HepG2 (cell line): ENCODE measurements around the gene ELN. TPM values are rescaled to one million over a fixed set of nuclear protein-coding genes. Genes with fewer than 3 reads are reported as not detected.

Source experiments
- ATAC-seq: fragments of 200-7000 bp; cut with Tn5 transposase; 3 replicates; pipeline ENCODE4 v1.9.1; 2020; ENCODE audit warnings: mild to moderate bottlenecking, moderate library complexity
- BruUV-seq: library from RNA; stranded (reverse); fragments of 400-500 nt; replicated peaks from 2 replicates; lab custom pipeline; 2021; lab: Mats Ljungman, UMichigan
- CTCF ChIA-PET: fragments of 300-600 bp; formaldehyde crosslinking; extraction: SDS; loops from one replicate; lab custom pipeline; 2021; ENCODE audit warnings: low total read pairs, inconsistent platforms, low intra/inter-chr PET ratio; lab: Yijun Ruan, JAX
- POLR2A ChIA-PET: fragments of 350-600 bp; sonication (Branson Sonifier 250); formaldehyde crosslinking; loops from one replicate; lab custom pipeline; 2020; ENCODE audit warnings: antibody characterized with exemption, inconsistent platforms; lab: Yijun Ruan, JAX
- DNase-seq: peaks from one replicate; pipeline ENCODE4 v3.0.0-alpha.2; 2015; ENCODE audit warnings: low spot score
- FAIRE-seq: peaks from 3 replicates; lab custom pipeline; 2011; peaks lifted over from hg19 to GRCh38; lab: Jason Lieb, UNC
- H2AFZ ChIP-seq: one replicate; pipeline ENCODE4 v1.6.1; 2011; ENCODE audit warnings: low read length, inconsistent platforms
- H3K27ac ChIP-seq: fragments of 300-600 bp; 3 replicates; pipeline ENCODE4 v1.8.0; 2011; ENCODE audit warnings: mixed run types, mild to moderate bottlenecking, mixed read lengths, low read length, inconsistent platforms; ENCODE audit not compliant: insufficient read depth; ENCODE audit errors: extremely low read length
- H3K27me3 ChIP-seq, 2 experiments: fragments of 200-600 bp in 1 of 2; 2 replicates in 1 of 2; 3 replicates in 1 of 2; pipeline versions ENCODE4 v1.6.0 to v1.8.0; 2011; ENCODE audit warnings: low read length in 2 of 2, mild to moderate bottlenecking in 2 of 2, moderate library complexity in 2 of 2, inconsistent platforms in 1 of 2; ENCODE audit not compliant: insufficient read depth in 2 of 2, control insufficient read depth in 1 of 2
- H3K36me3 ChIP-seq, 2 experiments: fragments of 200-600 bp in 1 of 2; replicated peaks in 1 of 2; 2 replicates in 1 of 2; 3 replicates in 1 of 2; pipeline versions ENCODE4 v1.5.1 to v1.8.0; 2011; ENCODE audit warnings: low read length in 2 of 2, inconsistent platforms in 1 of 2; ENCODE audit not compliant: insufficient read depth in 2 of 2, control insufficient read depth in 1 of 2
- H3K4me1 ChIP-seq: 2 replicates; pipeline ENCODE4 v1.5.1; 2012; ENCODE audit warnings: low read length, inconsistent platforms; ENCODE audit not compliant: insufficient read depth
- H3K4me2 ChIP-seq: 2 replicates; pipeline ENCODE4 v1.6.0; 2011; ENCODE audit warnings: low read depth, low read length, inconsistent platforms
- H3K4me3 ChIP-seq, 3 experiments: fragments of 200-600 bp in 1 of 3; sonication (generic), shearing (Covaris generic) in 1 of 3; replicated peaks in 1 of 3; 2 replicates each; pipeline ENCODE4 v1.5.1; 2011 to 2016; ENCODE audit warnings: low read length in 3 of 3, inconsistent platforms in 2 of 3, low read depth in 2 of 3, mild to moderate bottlenecking in 2 of 3, control low read depth in 1 of 3, mixed read lengths in 1 of 3; ENCODE audit not compliant: insufficient read depth in 1 of 3
- H3K79me2 ChIP-seq: one replicate; pipeline ENCODE4 v1.6.1; 2011; ENCODE audit warnings: low read length, inconsistent platforms; ENCODE audit not compliant: insufficient read depth
- H3K9ac ChIP-seq: 2 replicates; pipeline ENCODE4 v1.6.0; 2011; ENCODE audit warnings: mild to moderate bottlenecking, low read depth, low read length, inconsistent platforms; ENCODE audit not compliant: insufficient read depth
- H3K9me3 ChIP-seq: 2 replicates; pipeline ENCODE4 v1.5.1; 2012; ENCODE audit warnings: mild to moderate bottlenecking, low read length
- H4K20me1 ChIP-seq: 2 replicates; pipeline ENCODE4 v1.6.0; 2011; ENCODE audit warnings: inconsistent platforms, mild to moderate bottlenecking, low read length, moderate library complexity; ENCODE audit not compliant: insufficient read depth
- ATRX ChIP-seq: sonication (generic); formaldehyde crosslinking; IDR thresholded peaks from 2 replicates; pipeline ENCODE4 v1.4.0; 2020; ENCODE audit warnings: missing genetic modification reagents, borderline replicate concordance
- MIER3 ChIP-seq: IDR thresholded peaks from 2 replicates; pipeline ENCODE4 v1.6.1; 2016; ENCODE audit warnings: missing compliant biosample characterization, borderline replicate concordance
- ZFP36L2 ChIP-seq: sonication (generic); formaldehyde crosslinking; IDR thresholded peaks from 2 replicates; pipeline ENCODE4 v1.4.0; 2020; ENCODE audit warnings: missing genetic modification reagents
- ZNF841 ChIP-seq: sonication (generic); formaldehyde crosslinking; IDR thresholded peaks from 2 replicates; pipeline ENCODE4 v1.8.1; 2023; ENCODE audit warnings: missing genetic modification reagents, borderline replicate concordance
- WGBS: methylation state at CpG from one replicate; pipeline ENCODE4 v1.1.6; 2017; ENCODE audit warnings: low lambda C conversion rate; 5-methylcytosine and 5-hydroxymethylcytosine counted together
- in situ Hi-C: cut with HindIII; loops from 2 replicates; pipeline ENCODE4 v1.10.0; 2017; ENCODE audit warnings: low pct_unique_long_range_greater_than_20kb; ENCODE audit not compliant: extremely low pct_ligation_motif_present
- intact Hi-C: fragments of 100-400 bp; cut with micrococcal nuclease; formaldehyde crosslinking; loops from one replicate; pipeline ENCODE4 v1.10.0; 2022; ENCODE audit not compliant: unreplicated experiment
- polyA plus RNA-seq, 8 experiments: library from polyadenylated mRNA; depleted of rRNA in 3 of 8; stranded (reverse) in 7 of 8; unstranded in 1 of 8; fragments of >200 nt; fragmentation: Illumina TruSeq in 4 of 8; extraction: Trizol in 4 of 8; gene quantifications; 2 replicates each; pipeline versions ENCODE4 v1.2.1 to v1.2.3, GENCODE V29; 2011 to 2016; ENCODE audit warnings: low read depth in 4 of 8, missing spikeins in 1 of 8, mixed read lengths in 1 of 8; ENCODE audit not compliant: insufficient read depth in 1 of 8
- total RNA-seq, 5 experiments: library from RNA; depleted of rRNA; stranded (reverse); fragments of >200 nt; fragmentation: Illumina TruSeq; extraction: Trizol; gene quantifications; 2 replicates each; pipeline ENCODE4 v1.2.3, GENCODE V29; 2016; ENCODE audit warnings: low read depth in 1 of 5
- TF ChIP-seq, protein P1 (sequence below): sonication (generic); formaldehyde crosslinking; IDR thresholded peaks from 2 replicates; pipeline ENCODE4 v1.4.0; 2020; ENCODE audit warnings: missing genetic modification reagents

The ELN gene
- total and polyA plus RNA-seq, 2 of the 13 experiments (the other 11 are each of a cell fraction or from before 2014, with no cell fraction given), result 0.15 to 0.37 TPM

DNA sequence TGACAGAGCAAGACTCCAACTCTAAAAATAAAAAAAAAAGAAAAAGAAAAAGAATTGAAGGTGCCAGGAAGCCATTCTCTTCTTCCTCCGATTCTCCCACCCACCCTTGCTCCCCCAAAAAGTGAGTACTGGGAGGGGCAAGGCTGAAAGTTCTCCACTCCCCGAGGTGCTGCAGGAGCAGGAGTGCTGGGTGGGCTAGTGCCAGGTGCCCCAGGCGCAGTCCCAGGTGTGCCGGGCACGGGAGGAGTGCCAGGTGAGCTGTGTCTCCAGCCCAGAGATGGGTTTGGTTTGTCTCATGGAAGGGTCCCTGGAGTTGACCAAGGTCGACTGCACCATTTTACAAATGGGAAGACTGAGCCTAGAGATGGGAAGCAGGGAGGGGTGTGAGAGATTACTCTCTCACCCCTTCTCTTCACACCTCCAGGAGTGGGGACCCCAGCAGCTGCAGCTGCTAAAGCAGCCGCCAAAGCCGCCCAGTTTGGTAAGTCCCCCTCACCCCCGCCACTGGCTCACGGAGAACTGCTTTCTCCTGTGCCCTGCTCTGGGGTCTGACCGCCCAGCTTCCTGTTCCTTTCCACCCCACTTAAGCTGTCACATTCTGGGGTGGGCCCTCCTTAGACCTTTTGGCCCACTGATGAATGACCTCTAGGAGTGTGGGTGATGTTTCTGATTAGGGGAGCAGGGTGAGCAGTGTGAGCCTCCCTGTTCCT lies 29.4 kb downstream of the ELN start:
- no peak overlapping the region for H2AFZ ChIP-seq
- no peak for TF ChIP-seq ATRX (CRISPR knock-in tag)
- TF ChIP-seq, all 625 proteins: peak for 0
- WGBS, result 32% methylated on average over 6 of the region's 11 CpGs
- POLR2A ChIA-PET, result no interaction called here
- H3K27me3 ChIP-seq, result peaks cover 4 to 22% of the 10 kb centered on the region in 2 experiments; a peak in 3 of 5 replicates
- intact Hi-C loops, result no loop called here
- no peak for ATAC-seq
- no peak for FAIRE-seq
- no peak overlapping the region for H3K4me2 ChIP-seq
- no peaks in the 10 kb centered on the region for H3K79me2 ChIP-seq
- no peaks in the 10 kb centered on the region for H3K36me3 ChIP-seq
- in situ Hi-C loops, result no loop called here
- CTCF ChIA-PET, result no interaction called here
- H4K20me1 ChIP-seq, result no peaks in the 10 kb centered on the region
- no peaks in the 10 kb centered on the region for H3K9me3 ChIP-seq
- DNase-seq, result no peak
- H3K27ac ChIP-seq, result no peak overlapping the region
- no peak overlapping the region for H3K4me3 ChIP-seq
- H3K4me1 ChIP-seq, result peaks cover 32% of the 10 kb centered on the region
- no TSS peak for BruUV-seq
- no peak overlapping the region for H3K9ac ChIP-seq

DNA sequence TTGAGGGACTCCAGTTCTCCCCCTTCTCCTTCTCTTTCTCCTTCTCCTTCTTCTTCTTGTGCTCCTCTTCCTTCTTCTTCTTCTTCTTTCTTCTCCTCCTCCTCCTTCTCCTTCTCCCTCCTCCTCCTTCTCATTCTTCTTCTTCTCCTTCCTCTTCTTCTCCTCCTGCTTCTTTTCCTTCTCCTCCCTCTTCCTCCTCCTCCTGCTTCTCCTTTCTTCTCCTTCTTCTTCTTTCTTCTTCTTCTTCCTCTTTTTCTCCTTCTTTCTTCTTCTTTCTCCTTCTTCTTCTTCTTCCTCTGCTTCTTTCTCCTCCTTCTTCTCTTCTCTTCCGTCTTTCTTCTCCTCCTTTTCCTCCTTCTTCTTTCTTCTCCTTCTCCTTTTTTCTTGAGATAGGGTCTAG lies 30.0 kb downstream of the ELN start:
- no peak for DNase-seq
- POLR2A ChIA-PET, result no interaction called here
- 43% methylated on average over 1 of the region's 1 CpG for WGBS
- no peak for TF ChIP-seq MIER3 (CRISPR knock-in tag)
- TF ChIP-seq ZNF841 (CRISPR knock-in tag), result no peak
- TF ChIP-seq, protein P1, sequence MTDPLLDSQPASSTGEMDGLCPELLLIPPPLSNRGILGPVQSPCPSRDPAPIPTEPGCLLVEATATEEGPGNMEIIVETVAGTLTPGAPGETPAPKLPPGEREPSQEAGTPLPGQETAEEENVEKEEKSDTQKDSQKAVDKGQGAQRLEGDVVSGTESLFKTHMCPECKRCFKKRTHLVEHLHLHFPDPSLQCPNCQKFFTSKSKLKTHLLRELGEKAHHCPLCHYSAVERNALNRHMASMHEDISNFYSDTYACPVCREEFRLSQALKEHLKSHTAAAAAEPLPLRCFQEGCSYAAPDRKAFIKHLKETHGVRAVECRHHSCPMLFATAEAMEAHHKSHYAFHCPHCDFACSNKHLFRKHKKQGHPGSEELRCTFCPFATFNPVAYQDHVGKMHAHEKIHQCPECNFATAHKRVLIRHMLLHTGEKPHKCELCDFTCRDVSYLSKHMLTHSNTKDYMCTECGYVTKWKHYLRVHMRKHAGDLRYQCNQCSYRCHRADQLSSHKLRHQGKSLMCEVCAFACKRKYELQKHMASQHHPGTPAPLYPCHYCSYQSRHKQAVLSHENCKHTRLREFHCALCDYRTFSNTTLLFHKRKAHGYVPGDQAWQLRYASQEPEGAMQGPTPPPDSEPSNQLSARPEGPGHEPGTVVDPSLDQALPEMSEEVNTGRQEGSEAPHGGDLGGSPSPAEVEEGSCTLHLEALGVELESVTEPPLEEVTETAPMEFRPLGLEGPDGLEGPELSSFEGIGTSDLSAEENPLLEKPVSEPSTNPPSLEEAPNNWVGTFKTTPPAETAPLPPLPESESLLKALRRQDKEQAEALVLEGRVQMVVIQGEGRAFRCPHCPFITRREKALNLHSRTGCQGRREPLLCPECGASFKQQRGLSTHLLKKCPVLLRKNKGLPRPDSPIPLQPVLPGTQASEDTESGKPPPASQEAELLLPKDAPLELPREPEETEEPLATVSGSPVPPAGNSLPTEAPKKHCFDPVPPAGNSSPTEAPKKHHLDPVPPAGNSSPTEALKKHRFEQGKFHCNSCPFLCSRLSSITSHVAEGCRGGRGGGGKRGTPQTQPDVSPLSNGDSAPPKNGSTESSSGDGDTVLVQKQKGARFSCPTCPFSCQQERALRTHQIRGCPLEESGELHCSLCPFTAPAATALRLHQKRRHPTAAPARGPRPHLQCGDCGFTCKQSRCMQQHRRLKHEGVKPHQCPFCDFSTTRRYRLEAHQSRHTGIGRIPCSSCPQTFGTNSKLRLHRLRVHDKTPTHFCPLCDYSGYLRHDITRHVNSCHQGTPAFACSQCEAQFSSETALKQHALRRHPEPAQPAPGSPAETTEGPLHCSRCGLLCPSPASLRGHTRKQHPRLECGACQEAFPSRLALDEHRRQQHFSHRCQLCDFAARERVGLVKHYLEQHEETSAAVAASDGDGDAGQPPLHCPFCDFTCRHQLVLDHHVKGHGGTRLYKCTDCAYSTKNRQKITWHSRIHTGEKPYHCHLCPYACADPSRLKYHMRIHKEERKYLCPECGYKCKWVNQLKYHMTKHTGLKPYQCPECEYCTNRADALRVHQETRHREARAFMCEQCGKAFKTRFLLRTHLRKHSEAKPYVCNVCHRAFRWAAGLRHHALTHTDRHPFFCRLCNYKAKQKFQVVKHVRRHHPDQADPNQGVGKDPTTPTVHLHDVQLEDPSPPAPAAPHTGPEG (CRISPR knock-in tag), result no peak
- no peak for TF ChIP-seq ZFP36L2 (CRISPR knock-in tag)
- Histone ChIP-seq H4K20me1 (no peaks in the 10 kb centered on the region), H3K4me3 (no peak overlapping the region), H3K27ac (no peak overlapping the region), H3K36me3 (no peaks in the 10 kb centered on the region), H3K4me1 (peaks cover 38% of the 10 kb centered on the region), H3K4me2 (no peak overlapping the region), H3K9ac (no peak overlapping the region), H3K79me2 (no peaks in the 10 kb centered on the region), H3K27me3 (peaks cover 4 to 22% of the 10 kb centered on the region in 2 experiments; a peak in 3 of 5 replicates), H3K9me3 (no peaks in the 10 kb centered on the region), H2AFZ (no peak overlapping the region)
- CTCF ChIA-PET, result no interaction called here
- ATAC-seq, result no peak
- no TSS peak for BruUV-seq
- in situ Hi-C loops, result no loop called here
- intact Hi-C loops, result no loop called here
- no peak for FAIRE-seq
